ENCODE results near the gene SIPA1L3.

SIPA1L3 gene

GRCh38 chr19:38132781-38133180, 225.8 kb downstream of the SIPA1L3 start:
- POLR2A ChIA-PET (ENCODE audit: low non-redundant PET): no interaction called here
- no peak for DNase-seq (ENCODE audit: low spot score)
- peak overlapping the region; percentile 97 for H3K27ac ChIP-seq
- no peak for TF ChIP-seq CTCF (conservative IDR thresholded peaks at IDR 0.05; ENCODE audit: low read depth)
- CTCF ChIA-PET: interaction anchor here (1.3 to 1.4 kb wide), 2 partner anchors 10 to 26 kb away, joined by 5 to 10 read pairs; no protein-coding TSS in a partner anchor

GRCh38 chr19:38133319-38133718, 226.3 kb downstream of the SIPA1L3 start:
- CTCF ChIA-PET: interaction anchor here (1.0 to 1.4 kb wide), 3 partner anchors 9 to 26 kb away, joined by 3 to 10 read pairs (median 5); no protein-coding TSS in a partner anchor
- DNase-seq (ENCODE audit: low spot score): no peak
- peak overlapping the region; percentile 97 for H3K27ac ChIP-seq
- POLR2A ChIA-PET (ENCODE audit: low non-redundant PET): no interaction called here
- no peak for TF ChIP-seq CTCF (conservative IDR thresholded peaks at IDR 0.05; ENCODE audit: low read depth)

GRCh38 chr19:38134540-38135149, 227.6 kb downstream of the SIPA1L3 start:
- H3K27ac ChIP-seq: peak overlapping the region; percentile 97
- ChIA-PET POLR2A (ENCODE audit: low non-redundant PET) (interaction anchor here (0.6 kb wide), 1 partner anchor 190 kb away, joined by 5 read pairs; no protein-coding TSS in a partner anchor), CTCF (interaction anchor here (0.5 to 2.4 kb wide), 16 partner anchors 8 to 237 kb away, joined by 3 to 16 read pairs (median 4); no protein-coding TSS in a partner anchor)
- no peak for DNase-seq (ENCODE audit: low spot score)
- peak; percentile 77 for TF ChIP-seq CTCF (conservative IDR thresholded peaks at IDR 0.05; ENCODE audit: low read depth)

- no peak for TF ChIP-seq CTCF (conservative IDR thresholded peaks at IDR 0.05; ENCODE audit: low read depth)
- CTCF ChIA-PET: interaction anchor here (0.5 to 2.4 kb wide), 12 partner anchors 8 to 238 kb away, joined by 3 to 16 read pairs (median 4); no protein-coding TSS in a partner anchor
- POLR2A ChIA-PET (ENCODE audit: low non-redundant PET): no interaction called here
- peak overlapping the region; percentile 97 for H3K27ac ChIP-seq
- DNase-seq (ENCODE audit: low spot score): peak; percentile 64
These were observed 228.4 kb downstream of the SIPA1L3 start for GRCh38 chr19:38135150-38135998.

- ChIA-PET CTCF (no interaction called here), POLR2A (ENCODE audit: low non-redundant PET) (no interaction called here)
- DNase-seq (ENCODE audit: low spot score): no peak
- peak overlapping the region; percentile 55 for H3K27ac ChIP-seq
- no peak for TF ChIP-seq CTCF (conservative IDR thresholded peaks at IDR 0.05; ENCODE audit: low read depth)
These were observed 232.1 kb downstream of the SIPA1L3 start for GRCh38 chr19:38139122-38139521.

- TF ChIP-seq CTCF (conservative IDR thresholded peaks at IDR 0.05; ENCODE audit: low read depth): no peak
- peak overlapping the region; percentile 55 for H3K27ac ChIP-seq
- CTCF ChIA-PET: no interaction called here
- DNase-seq (ENCODE audit: low spot score): no peak
- POLR2A ChIA-PET (ENCODE audit: low non-redundant PET): no interaction called here
These were observed 234.1 kb downstream of the SIPA1L3 start for GRCh38 chr19:38141108-38141507.

All from RWPE1 (cell line).